ENCODE data around the gene ARID5B.
A peak's percentile ranks its signal among the peaks of the same experiment; 100 is the strongest.

The ARID5B gene

DNA sequence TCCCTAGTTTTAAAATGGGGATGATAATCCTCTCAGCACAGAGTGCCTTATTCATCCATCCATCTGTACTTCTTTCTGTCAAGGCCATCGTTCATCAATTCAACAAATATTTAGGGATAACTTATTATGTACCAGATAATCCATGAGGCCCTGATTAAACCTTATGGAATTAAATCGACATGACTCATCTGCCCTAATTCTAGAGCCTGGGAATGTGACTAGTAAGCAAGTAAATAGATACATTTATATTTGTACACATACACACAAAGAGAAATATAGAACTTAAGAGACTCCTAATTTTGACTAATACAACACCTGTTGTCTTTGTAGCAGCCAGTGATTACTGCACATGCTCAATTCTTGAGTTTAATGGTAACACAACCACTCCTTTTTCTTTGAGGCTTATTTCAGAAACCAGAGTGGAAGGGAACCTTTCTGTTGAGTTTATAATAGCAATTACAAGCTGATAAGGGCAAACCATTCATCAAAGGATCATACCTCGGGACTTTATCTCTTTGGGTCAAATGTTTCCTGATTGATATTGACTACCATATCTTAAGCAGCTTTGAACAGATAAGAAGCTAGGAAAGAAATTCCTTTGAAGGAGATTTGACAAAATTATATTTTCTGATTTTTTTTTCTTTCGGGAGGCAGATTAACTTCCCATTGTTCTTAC lies 122.7 kb downstream of the ARID5B start:
- peaks cover 72% of the 10 kb centered on the region for H3K4me1 ChIP-seq (ENCODE audit: insufficient read depth, low read length, poor library complexity, severe bottlenecking)
- H3K27me3 ChIP-seq (ENCODE audit: insufficient read depth, low read length, poor library complexity, severe bottlenecking): no peaks in the 10 kb centered on the region
- H3K9me2 ChIP-seq (replicated peaks; ENCODE audit: low read depth, low read length): no peaks in the 10 kb centered on the region
- H3K36me3 ChIP-seq (ENCODE audit: insufficient read depth, low read length): peaks cover 43% of the 10 kb centered on the region
- no peak overlapping the region for H3K9ac ChIP-seq (ENCODE audit: low read depth, low read length, poor library complexity, severe bottlenecking)
- no peak overlapping the region for H3K4me3 ChIP-seq (ENCODE audit: low read length, poor library complexity, severe bottlenecking)
- H4K20me1 ChIP-seq (ENCODE audit: insufficient read depth, low read length, poor library complexity, severe bottlenecking): peaks cover 18% of the 10 kb centered on the region
- no peak overlapping the region for H2AFZ ChIP-seq (ENCODE audit: low read length)
- peaks cover 97% of the 10 kb centered on the region for H3K79me2 ChIP-seq (ENCODE audit: insufficient read depth, low read length)
- no peaks in the 10 kb centered on the region for H3K9me3 ChIP-seq (ENCODE audit: insufficient read depth, low read depth, low read length)
- TF ChIP-seq, protein P1, sequence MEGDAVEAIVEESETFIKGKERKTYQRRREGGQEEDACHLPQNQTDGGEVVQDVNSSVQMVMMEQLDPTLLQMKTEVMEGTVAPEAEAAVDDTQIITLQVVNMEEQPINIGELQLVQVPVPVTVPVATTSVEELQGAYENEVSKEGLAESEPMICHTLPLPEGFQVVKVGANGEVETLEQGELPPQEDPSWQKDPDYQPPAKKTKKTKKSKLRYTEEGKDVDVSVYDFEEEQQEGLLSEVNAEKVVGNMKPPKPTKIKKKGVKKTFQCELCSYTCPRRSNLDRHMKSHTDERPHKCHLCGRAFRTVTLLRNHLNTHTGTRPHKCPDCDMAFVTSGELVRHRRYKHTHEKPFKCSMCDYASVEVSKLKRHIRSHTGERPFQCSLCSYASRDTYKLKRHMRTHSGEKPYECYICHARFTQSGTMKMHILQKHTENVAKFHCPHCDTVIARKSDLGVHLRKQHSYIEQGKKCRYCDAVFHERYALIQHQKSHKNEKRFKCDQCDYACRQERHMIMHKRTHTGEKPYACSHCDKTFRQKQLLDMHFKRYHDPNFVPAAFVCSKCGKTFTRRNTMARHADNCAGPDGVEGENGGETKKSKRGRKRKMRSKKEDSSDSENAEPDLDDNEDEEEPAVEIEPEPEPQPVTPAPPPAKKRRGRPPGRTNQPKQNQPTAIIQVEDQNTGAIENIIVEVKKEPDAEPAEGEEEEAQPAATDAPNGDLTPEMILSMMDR (conservative IDR thresholded peaks at IDR 0.05; ENCODE audit: low read length): no peak
- TF ChIP-seq EZH2phosphoT487 (IDR thresholded peaks at IDR 0.05; ENCODE audit: borderline replicate concordance): no peak
- H3F3A ChIP-seq (ENCODE audit: low read depth): no peaks in the 10 kb centered on the region
- H3K4me2 ChIP-seq (ENCODE audit: low read depth, low read length, poor library complexity, severe bottlenecking): peak overlapping the region; percentile 1

DNA sequence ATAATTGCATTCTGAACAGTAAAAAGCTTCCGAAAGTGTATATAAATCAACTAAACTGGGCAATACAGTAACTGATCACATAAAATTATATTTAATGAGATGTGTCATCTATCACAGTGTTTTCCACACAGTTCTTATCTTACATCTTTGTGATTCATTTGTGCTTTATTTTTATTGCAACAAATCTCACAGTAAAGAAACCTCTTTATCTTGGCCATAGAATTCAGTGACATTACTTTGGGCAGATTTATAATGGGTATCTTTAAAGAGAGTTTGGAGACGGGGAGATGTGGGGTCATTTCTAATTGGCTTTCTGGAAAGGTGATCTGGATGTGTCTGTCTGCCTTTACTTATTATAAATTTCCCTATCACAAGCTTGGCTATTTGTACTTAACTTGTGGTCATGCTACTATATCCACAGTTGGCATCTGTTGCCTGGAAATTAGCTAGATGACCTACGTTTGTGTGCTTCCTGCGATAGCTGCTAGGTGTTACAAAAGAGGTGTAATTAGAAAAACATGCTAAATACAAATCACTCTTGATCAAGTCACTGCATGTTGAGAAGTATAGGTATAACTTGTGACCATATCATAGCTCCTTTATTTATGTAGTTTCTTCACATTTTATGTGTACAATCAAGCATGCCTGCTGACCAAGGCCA lies 123.8 kb downstream of the ARID5B start:
- Histone ChIP-seq H3K27me3 (ENCODE audit: insufficient read depth, low read length, poor library complexity, severe bottlenecking) (no peaks in the 10 kb centered on the region), H3K9ac (ENCODE audit: low read depth, low read length, poor library complexity, severe bottlenecking) (peak overlapping the region; percentile 10), H3K79me2 (ENCODE audit: insufficient read depth, low read length) (peaks cover 97% of the 10 kb centered on the region), H2AFZ (ENCODE audit: low read length) (no peak overlapping the region), H4K20me1 (ENCODE audit: insufficient read depth, low read length, poor library complexity, severe bottlenecking) (peaks cover 10% of the 10 kb centered on the region), H3K9me3 (ENCODE audit: insufficient read depth, low read depth, low read length) (no peaks in the 10 kb centered on the region), H3F3A (ENCODE audit: low read depth) (no peaks in the 10 kb centered on the region), H3K4me3 (ENCODE audit: low read length, poor library complexity, severe bottlenecking) (peak overlapping the region; percentile 7), H3K4me2 (ENCODE audit: low read depth, low read length, poor library complexity, severe bottlenecking) (peak overlapping the region; percentile 26), H3K36me3 (ENCODE audit: insufficient read depth, low read length) (peaks cover 38% of the 10 kb centered on the region), H3K4me1 (ENCODE audit: insufficient read depth, low read length, poor library complexity, severe bottlenecking) (peaks cover 75% of the 10 kb centered on the region), H3K9me2 (replicated peaks; ENCODE audit: low read depth, low read length) (no peaks in the 10 kb centered on the region)
- no peak for TF ChIP-seq EZH2phosphoT487 (IDR thresholded peaks at IDR 0.05; ENCODE audit: borderline replicate concordance)
- TF ChIP-seq, protein P1 (conservative IDR thresholded peaks at IDR 0.05; ENCODE audit: low read length): no peak

GRCh38 chr10:62025901-62026879 lies 124.7 kb downstream of the ARID5B start:
- no peaks in the 10 kb centered on the region for H3F3A ChIP-seq (ENCODE audit: low read depth)
- no peaks in the 10 kb centered on the region for H3K27me3 ChIP-seq (ENCODE audit: insufficient read depth, low read length, poor library complexity, severe bottlenecking)
- peaks cover 10% of the 10 kb centered on the region for H4K20me1 ChIP-seq (ENCODE audit: insufficient read depth, low read length, poor library complexity, severe bottlenecking)
- TF ChIP-seq, protein P1 (conservative IDR thresholded peaks at IDR 0.05; ENCODE audit: low read length): no peak
- TF ChIP-seq EZH2phosphoT487 (IDR thresholded peaks at IDR 0.05; ENCODE audit: borderline replicate concordance): no peak
- no peak overlapping the region for H2AFZ ChIP-seq (ENCODE audit: low read length)
- H3K4me1 ChIP-seq (ENCODE audit: insufficient read depth, low read length, poor library complexity, severe bottlenecking): peaks cover 80% of the 10 kb centered on the region
- H3K9ac ChIP-seq (ENCODE audit: low read depth, low read length, poor library complexity, severe bottlenecking): peak overlapping the region; percentile 10
- no peaks in the 10 kb centered on the region for H3K9me3 ChIP-seq (ENCODE audit: insufficient read depth, low read depth, low read length)
- H3K36me3 ChIP-seq (ENCODE audit: insufficient read depth, low read length): peaks cover 44% of the 10 kb centered on the region
- peak overlapping the region; percentile 26 for H3K4me2 ChIP-seq (ENCODE audit: low read depth, low read length, poor library complexity, severe bottlenecking)
- H3K79me2 ChIP-seq (ENCODE audit: insufficient read depth, low read length): peaks cover 98% of the 10 kb centered on the region
- H3K4me3 ChIP-seq (ENCODE audit: low read length, poor library complexity, severe bottlenecking): peak overlapping the region; percentile 7
- H3K9me2 ChIP-seq (replicated peaks; ENCODE audit: low read depth, low read length): no peaks in the 10 kb centered on the region
